HEK293 (cell line): ENCODE data around the gene POP7.
A peak's percentile ranks its signal among the peaks of the same experiment; 100 is the strongest.

Source experiments
- GLI4 ChIP-seq: fragments of 450-650 bp; formaldehyde crosslinking; IDR thresholded peaks from 2 replicates; pipeline ENCODE4 v1.5.1; 2016; ENCODE audit warnings: missing biosample characterization, missing genetic modification characterization
- GLIS2 ChIP-seq: fragments of 450-650 bp; formaldehyde crosslinking; IDR thresholded peaks from 2 replicates; pipeline ENCODE4 v1.5.1; 2016; ENCODE audit warnings: missing biosample characterization, missing genetic modification characterization
- OVOL3 ChIP-seq: fragments of 450-650 bp; formaldehyde crosslinking; IDR thresholded peaks from 2 replicates; pipeline ENCODE4 v1.5.1; 2016; ENCODE audit warnings: missing biosample characterization, missing genetic modification characterization
- PRDM1 ChIP-seq: fragments of 450-650 bp; formaldehyde crosslinking; IDR thresholded peaks from 2 replicates; pipeline ENCODE4; 2016; ENCODE audit warnings: missing biosample characterization, missing genetic modification characterization
- PRDM10 ChIP-seq: fragments of 450-650 bp; formaldehyde crosslinking; IDR thresholded peaks from 2 replicates; pipeline ENCODE4 v1.5.1; 2016; ENCODE audit warnings: missing biosample characterization, missing genetic modification characterization
- REPIN1 ChIP-seq: fragments of 450-650 bp; formaldehyde crosslinking; IDR thresholded peaks from 2 replicates; pipeline ENCODE4 v1.5.1; 2017; ENCODE audit warnings: missing biosample characterization, missing genetic modification characterization, low read depth
- SP2 ChIP-seq: fragments of 450-650 bp; formaldehyde crosslinking; IDR thresholded peaks from 2 replicates; pipeline ENCODE4 v1.5.1; 2016; ENCODE audit warnings: missing biosample characterization, missing genetic modification characterization
- ZBTB1 ChIP-seq: fragments of 450-650 bp; formaldehyde crosslinking; IDR thresholded peaks from 2 replicates; pipeline ENCODE4 v1.5.1; 2016; ENCODE audit warnings: missing biosample characterization, missing genetic modification characterization
- ZBTB20 ChIP-seq: fragments of 450-650 bp; formaldehyde crosslinking; IDR thresholded peaks from 2 replicates; pipeline ENCODE4 v1.5.1; 2016; ENCODE audit warnings: missing biosample characterization, missing genetic modification characterization
- ZNF10 ChIP-seq: fragments of 450-650 bp; formaldehyde crosslinking; IDR thresholded peaks from 2 replicates; pipeline ENCODE4 v1.5.1; 2017; ENCODE audit warnings: missing biosample characterization, missing genetic modification characterization
- ZNF114 ChIP-seq: fragments of 450-650 bp; formaldehyde crosslinking; IDR thresholded peaks from 2 replicates; pipeline ENCODE4 v1.5.0; 2017; ENCODE audit warnings: missing biosample characterization, missing genetic modification characterization
- ZNF132 ChIP-seq: fragments of 450-650 bp; formaldehyde crosslinking; IDR thresholded peaks from 2 replicates; pipeline ENCODE4 v1.5.1; 2017; ENCODE audit warnings: missing biosample characterization, missing genetic modification characterization, borderline replicate concordance
- ZNF280C ChIP-seq: fragments of 450-650 bp; formaldehyde crosslinking; IDR thresholded peaks from 2 replicates; pipeline ENCODE4 v1.5.1; 2016; ENCODE audit warnings: missing biosample characterization, missing genetic modification characterization
- ZNF302 ChIP-seq: fragments of 450-650 bp; formaldehyde crosslinking; IDR thresholded peaks from 2 replicates; pipeline ENCODE4 v1.5.1; 2016; ENCODE audit warnings: missing biosample characterization, missing genetic modification characterization, low read depth
- ZNF362 ChIP-seq: fragments of 450-650 bp; formaldehyde crosslinking; IDR thresholded peaks from 2 replicates; pipeline ENCODE4 v1.5.1; 2016; ENCODE audit warnings: missing biosample characterization, missing genetic modification characterization
- ZNF366 ChIP-seq: fragments of 450-650 bp; formaldehyde crosslinking; conservative IDR thresholded peaks from 2 replicates; pipeline ENCODE4 v1.5.1; 2016; ENCODE audit warnings: missing biosample characterization, missing genetic modification characterization
- ZNF398 ChIP-seq: fragments of 450-650 bp; formaldehyde crosslinking; IDR thresholded peaks from 2 replicates; pipeline ENCODE4 v1.5.1; 2017; ENCODE audit warnings: missing biosample characterization, missing genetic modification characterization
- ZNF501 ChIP-seq: fragments of 450-650 bp; formaldehyde crosslinking; IDR thresholded peaks from 2 replicates; pipeline ENCODE4 v1.5.1; 2016; ENCODE audit warnings: missing biosample characterization, missing genetic modification characterization
- ZNF514 ChIP-seq: fragments of 450-650 bp; formaldehyde crosslinking; IDR thresholded peaks from 2 replicates; pipeline ENCODE4 v1.5.1; 2016; ENCODE audit warnings: missing biosample characterization, missing genetic modification characterization
- ZNF561 ChIP-seq: fragments of 450-650 bp; IDR thresholded peaks from 2 replicates; pipeline ENCODE4 v1.5.1; 2018; ENCODE audit warnings: missing biosample characterization, missing genetic modification characterization, borderline replicate concordance
- ZNF571 ChIP-seq: fragments of 450-650 bp; formaldehyde crosslinking; IDR thresholded peaks from 2 replicates; pipeline ENCODE4 v1.5.0; 2017; ENCODE audit warnings: missing biosample characterization, missing genetic modification characterization
- ZNF580 ChIP-seq: fragments of 450-650 bp; formaldehyde crosslinking; IDR thresholded peaks from 2 replicates; pipeline ENCODE4 v1.5.1; 2016; ENCODE audit warnings: missing biosample characterization, missing genetic modification characterization
- ZNF610 ChIP-seq: fragments of 450-650 bp; formaldehyde crosslinking; IDR thresholded peaks from 2 replicates; pipeline ENCODE4 v1.5.1; 2016; ENCODE audit warnings: missing biosample characterization, missing genetic modification characterization, borderline replicate concordance
- ZNF623 ChIP-seq: fragments of 450-650 bp; formaldehyde crosslinking; IDR thresholded peaks from 2 replicates; pipeline ENCODE4 v1.5.1; 2016; ENCODE audit warnings: missing biosample characterization, missing genetic modification characterization
- ZNF785 ChIP-seq: fragments of 450-650 bp; formaldehyde crosslinking; IDR thresholded peaks from 2 replicates; pipeline ENCODE4 v1.5.1; 2016; ENCODE audit warnings: missing biosample characterization, missing genetic modification characterization

Gene POP7

GRCh38 chr7:100673302-100673941 lies 32.5 kb upstream of the POP7 start, which contains the start of gene GNB2 (continued):
- peak; percentile 100 for TF ChIP-seq PRDM10
- peak; percentile 69; the same call in 1 of the 2 replicates for TF ChIP-seq ZBTB1 (tag by site-specific recombination)
- peak; percentile 68; the same call in 1 of the 2 replicates for TF ChIP-seq ZNF785 (tag by site-specific recombination)
- peak; percentile 74; the same call in 1 of the 2 replicates for TF ChIP-seq OVOL3 (tag by site-specific recombination)
- TF ChIP-seq ZNF114, result no peak
- peak; percentile 61; the same call in 1 of the 2 replicates for TF ChIP-seq ZNF580 (tag by site-specific recombination)
- peak; percentile 99 for TF ChIP-seq ZNF501
- TF ChIP-seq ZNF623 (tag by site-specific recombination), result no peak
- TF ChIP-seq ZNF366 (tag by site-specific recombination), result no peak; the same call in 1 of the 2 replicates
- peak; percentile 69; the same call in 1 of the 2 replicates for TF ChIP-seq GLIS2 (tag by site-specific recombination)
- TF ChIP-seq ZNF571, result no peak
- TF ChIP-seq ZNF610 (tag by site-specific recombination), result peak; percentile 90
- TF ChIP-seq ZBTB20 (tag by site-specific recombination), result peak; percentile 60; the same call in 1 of the 2 replicates
- TF ChIP-seq ZNF280C (tag by site-specific recombination), result no peak
- TF ChIP-seq ZNF362 (tag by site-specific recombination), result no peak
- TF ChIP-seq ZNF514 (tag by site-specific recombination), result no peak
- peak; percentile 61 for TF ChIP-seq ZNF398
- TF ChIP-seq SP2 (tag by site-specific recombination), result peak; percentile 92
- no peak for TF ChIP-seq ZNF302 (tag by site-specific recombination)
- TF ChIP-seq ZNF561 (tag by site-specific recombination), result peak; percentile 99; the same call in 1 of the 2 replicates
- TF ChIP-seq ZNF10, result 0 out of 2 replicates have a peak, but pooled peaks have one; percentile 76
- 0 out of 2 replicates have a peak, but pooled peaks have one; percentile 81 for TF ChIP-seq REPIN1 (tag by site-specific recombination)
- peak; percentile 87; the same call in 1 of the 2 replicates for TF ChIP-seq GLI4 (tag by site-specific recombination)
- TF ChIP-seq PRDM1 (tag by site-specific recombination), result no peak
- TF ChIP-seq ZNF132 (tag by site-specific recombination), result no peak
